Stimulated activated memory B cell treated with anti-CD40 and anti-IgM and Interleukin-4, amounts not matched to agents 10 μg/mL and 1 μg/mL and 100 μg/mL, for 72 hours (primary cell): ENCODE results near the gene CSRP3.
A peak's percentile ranks its signal among the peaks of the same experiment; 100 is the strongest.
"Not testable (repeated sequence)": the region's sequence is repeated elsewhere in the genome, so short reads cannot be mapped to it uniquely, and the experiment has no call there.

Experiments
- ATAC-seq: fragments of 150-1000 bp; cut with Tn5 transposase; 2 replicates; pipeline ENCODE4 v1.10.0; 2021
- H3K27ac Mint-ChIP-seq: one replicate; pipeline ENCODE4 v1.8.0; 2022; ENCODE audit warnings: mild to moderate bottlenecking, mixed read lengths
- H3K27me3 Mint-ChIP-seq: one replicate; pipeline ENCODE4 v1.8.0; 2022; ENCODE audit warnings: mixed read lengths
- H3K36me3 Mint-ChIP-seq: one replicate; pipeline ENCODE4 v1.8.0; 2022; ENCODE audit warnings: mixed read lengths
- H3K4me1 Mint-ChIP-seq: one replicate; pipeline ENCODE4 v1.8.0; 2022; ENCODE audit warnings: mixed read lengths
- H3K4me3 Mint-ChIP-seq: one replicate; pipeline ENCODE4 v1.8.0; 2022; ENCODE audit warnings: mild to moderate bottlenecking, moderate library complexity, mixed read lengths
- H3K9me3 Mint-ChIP-seq: one replicate; pipeline ENCODE4 v1.8.0; 2022; ENCODE audit warnings: mixed read lengths

The CSRP3 gene

DNA sequence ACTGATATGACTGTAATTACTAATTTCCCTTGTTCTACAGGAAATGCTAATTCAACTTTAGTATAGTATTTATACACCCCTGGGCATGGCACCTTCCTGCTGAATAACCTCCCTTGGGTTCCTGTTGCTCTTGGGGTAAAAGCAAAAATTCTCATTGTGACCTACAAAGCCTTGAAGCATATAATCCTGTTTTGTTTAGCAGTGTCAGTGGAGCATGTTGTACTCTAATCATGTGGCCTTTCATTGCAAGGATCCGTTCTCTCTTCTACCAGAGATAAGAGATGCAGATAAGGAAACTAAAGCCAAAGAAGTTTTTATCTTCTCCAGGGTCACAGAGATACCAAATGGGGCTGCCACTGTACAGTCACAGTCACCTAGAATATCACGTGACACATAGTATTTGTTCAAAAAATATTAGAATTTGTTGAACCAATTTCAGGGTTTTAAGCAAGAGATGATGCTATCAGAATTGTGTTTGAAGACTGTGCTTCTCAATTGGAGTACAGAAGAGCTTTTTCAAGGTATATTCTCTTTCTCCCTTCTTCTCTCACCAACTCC lies 25.1 kb downstream of the CSRP3 start:
- Mint-ChIP-seq H3K27ac (peak overlapping the region; percentile 25), H3K9me3 (peaks cover 5% of the 10 kb centered on the region), H3K4me1 (peaks cover 28% of the 10 kb centered on the region), H3K27me3 (no peaks in the 10 kb centered on the region), H3K4me3 (no peak overlapping the region), H3K36me3 (peaks cover 50% of the 10 kb centered on the region)
- ATAC-seq = no peak

DNA sequence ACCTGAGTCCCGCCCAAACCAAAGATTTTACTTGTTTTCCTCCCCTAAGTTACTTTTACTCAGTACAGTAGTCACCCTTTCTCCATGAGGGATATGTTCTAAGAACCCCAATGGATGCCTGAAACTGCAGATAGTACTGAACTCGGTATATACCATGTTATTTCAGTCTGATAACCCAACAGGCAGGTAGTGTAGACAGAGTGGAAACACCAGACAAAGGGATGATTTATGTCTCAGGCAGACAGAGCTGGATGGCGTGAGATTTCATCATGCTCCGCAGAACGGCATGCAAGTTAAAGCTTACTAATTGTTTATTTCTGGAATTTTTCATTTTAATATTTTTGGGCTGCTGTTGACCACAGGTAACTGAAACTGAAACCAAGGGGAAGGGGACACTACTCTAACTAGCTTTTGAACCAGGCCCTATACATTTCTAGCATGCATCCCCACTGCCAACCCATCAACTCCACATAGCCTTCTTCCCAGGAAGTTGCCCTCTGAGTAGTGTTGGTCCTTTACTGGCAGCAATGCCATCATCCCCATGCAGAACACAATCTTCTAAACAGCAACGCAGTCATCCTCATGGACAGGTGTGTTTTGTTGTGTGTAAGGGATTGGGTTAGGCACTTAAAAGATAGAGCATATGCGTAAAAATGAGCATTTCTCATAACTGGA lies 27.7 kb downstream of the CSRP3 start:
- peaks cover 28% of the 10 kb centered on the region for H3K4me1 Mint-ChIP-seq
- H3K27ac Mint-ChIP-seq = peak overlapping the region; percentile 71
- ATAC-seq = no peak
- H3K36me3 Mint-ChIP-seq = peaks cover 66% of the 10 kb centered on the region
- peaks cover 5% of the 10 kb centered on the region for H3K9me3 Mint-ChIP-seq
- H3K27me3 Mint-ChIP-seq = no peaks in the 10 kb centered on the region
- H3K4me3 Mint-ChIP-seq = no peak overlapping the region

DNA sequence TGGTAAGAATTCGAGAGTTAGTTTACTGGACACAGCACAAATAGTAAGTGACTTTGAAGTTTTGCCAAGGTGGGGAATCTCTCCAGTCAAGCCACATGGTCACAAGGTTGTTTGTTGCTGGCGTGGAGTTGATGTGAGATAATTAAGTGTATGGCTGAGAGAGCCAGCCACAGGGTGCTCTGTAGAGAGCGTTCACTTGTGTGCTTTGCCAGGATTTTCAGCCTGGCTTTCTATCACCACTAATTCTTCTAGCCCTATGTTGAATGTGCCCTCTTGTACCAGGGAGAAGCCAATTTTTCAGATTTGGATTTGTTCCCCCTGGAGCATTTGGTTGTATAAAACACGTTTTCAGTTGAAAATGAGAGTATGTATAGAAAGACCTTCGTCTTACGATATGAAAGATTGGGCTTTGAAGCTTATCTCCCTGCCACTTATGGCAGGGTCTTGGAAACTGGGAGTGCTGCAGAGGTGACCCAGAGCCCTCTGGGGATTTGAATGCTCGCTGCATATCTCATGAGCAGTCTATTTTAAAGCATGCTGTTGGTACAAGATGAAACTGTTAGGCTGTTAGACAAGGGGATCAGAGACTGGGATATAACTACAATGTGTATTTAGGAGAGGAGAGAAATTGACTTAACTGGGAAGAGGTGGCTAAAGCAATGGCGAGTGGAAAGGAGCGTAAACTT lies 28.6 kb downstream of the CSRP3 start:
- Mint-ChIP-seq H3K9me3 (peaks cover 2% of the 10 kb centered on the region), H3K27ac (no peak overlapping the region), H3K4me1 (peaks cover 28% of the 10 kb centered on the region), H3K4me3 (no peak overlapping the region), H3K36me3 (peaks cover 69% of the 10 kb centered on the region), H3K27me3 (no peaks in the 10 kb centered on the region)
- ATAC-seq = no peak

DNA sequence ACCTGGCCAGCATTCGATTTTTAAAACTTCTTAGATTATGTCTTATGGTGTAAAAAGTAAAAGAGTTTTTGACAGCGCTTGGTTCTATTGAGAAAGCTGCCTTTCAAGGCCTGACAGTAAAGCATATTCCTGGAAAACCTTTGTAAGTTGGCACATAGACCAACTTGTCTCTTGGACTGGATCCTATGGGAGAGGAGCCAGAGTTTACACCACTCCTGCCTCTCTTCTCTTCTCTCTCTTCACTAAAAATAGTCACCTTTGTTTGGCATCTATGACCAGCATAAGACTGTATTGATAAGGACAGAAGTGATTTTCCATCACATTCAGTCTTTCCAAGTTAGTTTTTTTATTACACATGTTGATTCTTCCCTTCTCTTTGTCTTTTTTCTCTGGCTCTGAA lies 33.7 kb downstream of the CSRP3 start:
- no peak overlapping the region for H3K4me3 Mint-ChIP-seq
- no peak for ATAC-seq
- peaks cover under 1% of the 10 kb centered on the region for H3K4me1 Mint-ChIP-seq
- no peaks in the 10 kb centered on the region for H3K27me3 Mint-ChIP-seq
- peaks cover 83% of the 10 kb centered on the region for H3K36me3 Mint-ChIP-seq
- H3K27ac Mint-ChIP-seq = no peak overlapping the region
- no peaks in the 10 kb centered on the region for H3K9me3 Mint-ChIP-seq

DNA sequence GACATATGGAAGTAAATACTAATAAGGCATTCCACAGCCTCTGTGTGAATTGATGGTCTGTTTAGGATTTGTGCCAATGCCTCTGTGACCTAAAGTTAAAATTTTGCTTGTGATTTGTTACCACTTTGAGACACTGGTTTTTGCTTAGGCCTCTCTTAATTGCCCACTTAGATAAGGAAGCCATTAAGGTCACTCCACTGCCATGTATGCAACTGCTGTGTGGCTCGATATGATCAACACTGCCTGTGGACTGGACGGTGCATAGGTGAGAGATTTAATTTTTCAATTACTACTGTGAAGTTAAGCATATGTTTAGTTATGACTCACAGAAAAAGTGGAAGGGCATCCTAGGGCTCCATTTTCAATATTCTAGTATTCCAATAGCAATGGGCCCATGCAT lies 36.9 kb downstream of the CSRP3 start:
- Mint-ChIP-seq H3K4me1 (no peaks in the 10 kb centered on the region), H3K9me3 (no peaks in the 10 kb centered on the region), H3K27me3 (no peaks in the 10 kb centered on the region), H3K27ac (no peak overlapping the region), H3K36me3 (peaks cover 85% of the 10 kb centered on the region), H3K4me3 (no peak overlapping the region)
- no peak for ATAC-seq

DNA sequence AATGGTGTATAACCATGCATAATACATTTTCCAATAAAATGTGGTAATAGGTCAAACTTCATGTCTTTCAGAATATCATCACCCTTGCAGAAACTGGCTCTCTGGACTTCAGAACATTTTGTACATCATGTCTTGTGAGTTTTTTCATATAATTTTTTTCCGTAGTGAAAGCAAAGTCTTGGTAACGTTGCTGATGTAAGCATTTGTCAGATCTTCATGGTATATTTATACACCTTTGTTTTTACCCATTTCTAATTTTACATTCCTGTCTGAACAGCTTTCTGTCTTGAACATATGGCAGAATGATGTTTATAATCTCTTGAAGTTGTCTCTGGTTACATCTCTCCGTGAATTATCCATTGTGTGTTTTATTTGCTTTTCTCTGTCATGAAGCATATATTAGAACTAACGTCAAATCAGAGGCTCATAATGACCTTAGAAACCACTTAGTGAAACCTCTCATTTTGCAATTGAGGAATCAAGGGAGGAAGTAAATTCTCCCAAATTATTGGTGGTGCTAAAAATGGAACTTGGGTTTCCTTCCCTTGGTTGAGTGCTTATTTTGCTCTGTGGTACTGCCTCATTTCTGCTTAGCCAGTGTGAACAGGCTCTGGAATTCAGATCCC lies 37.4 kb downstream of the CSRP3 start:
- Mint-ChIP-seq H3K27ac (no peak overlapping the region), H3K9me3 (no peaks in the 10 kb centered on the region), H3K36me3 (peaks cover 85% of the 10 kb centered on the region), H3K4me3 (no peak overlapping the region), H3K4me1 (no peaks in the 10 kb centered on the region), H3K27me3 (no peaks in the 10 kb centered on the region)
- ATAC-seq = no peak

DNA sequence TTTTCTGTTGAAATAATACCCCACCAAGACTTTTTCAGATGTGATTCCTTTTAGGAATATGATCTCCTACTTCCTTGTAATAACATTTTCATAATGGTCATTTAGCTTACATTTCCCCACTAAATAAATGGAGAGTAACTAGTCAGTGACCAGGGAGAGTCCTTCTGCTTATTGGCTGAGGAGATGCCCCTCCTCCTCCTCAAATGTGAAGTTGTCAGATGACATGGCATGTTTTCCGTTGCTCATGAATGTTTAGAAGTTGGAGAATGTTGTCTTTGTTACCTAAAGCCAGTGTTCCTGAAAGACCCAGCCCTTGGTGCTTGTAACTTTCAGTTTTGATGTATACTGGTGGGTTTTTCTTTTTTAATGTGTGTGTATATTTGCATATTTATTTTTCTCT lies 38.2 kb downstream of the CSRP3 start:
- H3K4me1 Mint-ChIP-seq = no peaks in the 10 kb centered on the region
- ATAC-seq = no peak
- peaks cover 84% of the 10 kb centered on the region for H3K36me3 Mint-ChIP-seq
- no peaks in the 10 kb centered on the region for H3K9me3 Mint-ChIP-seq
- H3K27me3 Mint-ChIP-seq = no peaks in the 10 kb centered on the region
- H3K4me3 Mint-ChIP-seq = no peak overlapping the region
- H3K27ac Mint-ChIP-seq = no peak overlapping the region

DNA sequence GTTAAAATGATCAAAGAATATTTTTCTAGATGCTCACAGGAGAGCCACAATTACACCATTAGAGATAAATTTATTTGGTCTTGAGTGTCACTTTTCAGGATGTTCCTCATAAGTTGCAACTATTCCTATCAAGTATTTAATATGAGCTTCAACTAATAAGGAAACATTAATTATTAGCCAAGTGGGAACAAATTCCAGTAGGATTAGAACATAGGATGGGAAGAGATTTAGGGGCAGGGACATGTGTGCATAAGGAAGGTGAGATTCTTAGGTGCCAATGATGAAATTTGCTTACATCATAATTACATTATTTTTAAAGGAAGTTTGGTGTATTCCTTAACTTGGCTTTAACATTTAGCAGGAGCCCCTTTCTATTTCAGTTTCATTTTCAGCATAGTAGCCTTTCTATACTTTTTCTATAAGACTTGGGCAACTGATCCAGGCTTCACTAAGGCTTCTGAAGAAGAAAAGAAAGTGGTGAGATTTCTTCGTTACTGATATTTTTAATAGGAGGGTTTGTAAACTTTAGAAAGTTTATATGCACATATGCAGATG lies 38.8 kb downstream of the CSRP3 start:
- no peaks in the 10 kb centered on the region for H3K4me1 Mint-ChIP-seq
- H3K4me3 Mint-ChIP-seq = no peak overlapping the region
- no peaks in the 10 kb centered on the region for H3K9me3 Mint-ChIP-seq
- peaks cover 78% of the 10 kb centered on the region for H3K36me3 Mint-ChIP-seq
- no peak for ATAC-seq
- no peak overlapping the region for H3K27ac Mint-ChIP-seq
- no peaks in the 10 kb centered on the region for H3K27me3 Mint-ChIP-seq

DNA sequence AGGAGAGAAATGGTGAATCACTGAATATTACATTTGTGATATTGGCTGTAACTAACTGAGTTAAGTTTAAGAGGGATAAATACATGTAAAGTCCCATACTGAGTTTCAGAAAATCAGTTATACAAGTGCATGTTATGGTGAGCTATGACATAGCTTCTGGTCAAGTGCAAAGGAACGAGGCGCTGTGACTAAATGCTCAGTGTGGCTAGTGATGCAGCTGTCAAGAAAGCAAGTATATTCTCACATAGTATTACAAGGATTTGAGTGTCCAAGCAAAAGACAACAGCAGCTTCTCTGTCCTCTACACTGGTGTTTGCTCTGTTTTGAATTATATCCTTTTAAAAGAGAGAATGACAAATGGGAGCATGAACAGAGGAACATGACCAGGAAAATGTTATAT lies 40.1 kb downstream of the CSRP3 start:
- Mint-ChIP-seq H3K36me3 (peaks cover 73% of the 10 kb centered on the region), H3K4me3 (no peak overlapping the region), H3K4me1 (no peaks in the 10 kb centered on the region), H3K27me3 (no peaks in the 10 kb centered on the region), H3K27ac (no peak overlapping the region), H3K9me3 (no peaks in the 10 kb centered on the region)
- ATAC-seq = no peak

DNA sequence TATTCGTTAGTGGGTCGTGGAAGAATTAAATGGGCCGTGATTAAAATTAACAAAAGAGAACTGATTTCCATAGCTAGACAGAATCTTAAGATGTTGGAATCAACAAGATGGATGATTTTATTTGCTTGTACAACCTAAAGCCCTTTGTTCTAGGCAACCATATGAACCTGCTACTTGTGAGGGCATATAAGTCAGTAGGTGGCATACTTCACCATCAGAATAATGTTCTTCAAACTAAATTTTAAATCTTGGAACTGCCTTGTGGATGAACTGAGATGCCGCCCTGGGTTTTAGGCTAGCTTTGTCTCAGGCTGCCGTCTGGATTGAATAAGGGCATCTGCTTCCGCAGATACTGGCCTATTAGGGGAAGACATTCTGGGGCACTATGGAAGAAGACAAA lies 40.9 kb downstream of the CSRP3 start:
- no peak overlapping the region for H3K4me3 Mint-ChIP-seq
- H3K9me3 Mint-ChIP-seq = no peaks in the 10 kb centered on the region
- H3K27ac Mint-ChIP-seq = no peak overlapping the region
- no peaks in the 10 kb centered on the region for H3K4me1 Mint-ChIP-seq
- peaks cover 73% of the 10 kb centered on the region for H3K36me3 Mint-ChIP-seq
- ATAC-seq = no peak
- H3K27me3 Mint-ChIP-seq = no peaks in the 10 kb centered on the region

DNA sequence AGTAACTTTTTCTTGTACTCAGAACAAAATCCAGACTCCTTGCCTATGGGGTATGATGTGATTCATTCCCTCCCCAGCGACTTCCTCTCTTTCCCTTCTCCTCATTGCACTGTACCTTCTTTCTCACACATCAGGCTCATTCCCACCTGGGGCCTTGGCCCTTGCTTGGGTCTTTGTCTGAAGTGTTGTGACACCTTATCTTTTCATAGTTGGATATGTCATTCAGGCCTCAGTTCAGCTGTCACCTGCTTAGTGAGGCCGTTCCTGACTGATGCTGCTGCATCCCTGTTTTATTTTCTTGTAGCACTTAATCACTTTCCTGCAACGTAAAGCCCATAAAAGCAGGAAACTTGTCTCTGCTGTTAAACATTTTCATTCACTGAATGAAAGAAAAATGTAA lies 44.9 kb downstream of the CSRP3 start:
- ATAC-seq = no peak
- H3K27ac Mint-ChIP-seq = peak overlapping the region; percentile 4
- no peaks in the 10 kb centered on the region for H3K9me3 Mint-ChIP-seq
- peaks cover 56% of the 10 kb centered on the region for H3K36me3 Mint-ChIP-seq
- no peaks in the 10 kb centered on the region for H3K27me3 Mint-ChIP-seq
- H3K4me1 Mint-ChIP-seq = no peaks in the 10 kb centered on the region
- H3K4me3 Mint-ChIP-seq = no peak overlapping the region

DNA sequence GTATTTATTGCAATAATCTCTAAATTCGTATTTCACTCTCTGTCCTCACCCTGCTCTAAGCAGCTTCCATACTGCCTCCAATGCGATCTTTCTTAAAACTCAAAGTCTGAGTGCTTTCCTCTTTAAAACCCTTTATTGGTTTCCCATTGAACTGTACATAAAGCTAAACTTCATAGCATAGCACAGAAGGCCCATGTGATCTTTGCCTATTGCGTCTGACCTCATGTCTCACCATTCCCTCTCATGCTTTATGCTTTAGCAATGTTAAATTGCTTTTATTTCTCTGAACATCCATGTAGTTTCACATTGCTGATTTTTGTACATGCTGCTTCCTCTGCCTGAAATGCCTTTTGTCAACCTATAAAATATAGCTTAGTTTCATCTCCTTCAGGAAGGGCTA lies 56.5 kb downstream of the CSRP3 start:
- ATAC-seq = no peak
- Mint-ChIP-seq H3K27me3 (no peaks in the 10 kb centered on the region), H3K36me3 (peaks cover 24% of the 10 kb centered on the region)

DNA sequence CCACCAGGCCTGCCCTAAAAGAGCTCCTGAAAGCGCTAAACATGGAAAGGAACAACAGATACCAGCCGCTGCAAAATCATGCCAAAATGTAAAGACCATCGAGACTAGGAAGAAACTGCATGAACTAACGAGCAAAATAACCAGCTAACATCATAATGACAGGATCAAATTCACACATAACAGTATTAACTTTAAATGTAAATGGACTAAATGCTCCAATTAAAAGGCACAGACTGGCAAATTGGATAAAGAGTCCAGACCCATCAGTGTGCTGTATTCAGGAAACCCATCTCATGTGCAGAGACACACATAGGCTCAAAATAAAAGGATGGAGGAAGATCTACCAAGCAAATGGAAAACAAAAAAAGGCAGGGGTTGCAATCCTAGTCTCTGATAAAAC lies 64.9 kb downstream of the CSRP3 start:
- not testable (repeated sequence) for H3K4me1 Mint-ChIP-seq, H3K9me3 Mint-ChIP-seq, ATAC-seq, H3K27me3 Mint-ChIP-seq, H3K27ac Mint-ChIP-seq, H3K4me3 Mint-ChIP-seq
- H3K36me3 Mint-ChIP-seq = peaks cover 24% of the 10 kb centered on the region

More for the DNA sequence above, 56.5 kb downstream of the CSRP3 start:
- H3K4me3 Mint-ChIP-seq = no peak overlapping the region
- H3K4me1 Mint-ChIP-seq = no peaks in the 10 kb centered on the region
- H3K27ac Mint-ChIP-seq = no peak overlapping the region
- H3K9me3 Mint-ChIP-seq = no peaks in the 10 kb centered on the region

DNA sequence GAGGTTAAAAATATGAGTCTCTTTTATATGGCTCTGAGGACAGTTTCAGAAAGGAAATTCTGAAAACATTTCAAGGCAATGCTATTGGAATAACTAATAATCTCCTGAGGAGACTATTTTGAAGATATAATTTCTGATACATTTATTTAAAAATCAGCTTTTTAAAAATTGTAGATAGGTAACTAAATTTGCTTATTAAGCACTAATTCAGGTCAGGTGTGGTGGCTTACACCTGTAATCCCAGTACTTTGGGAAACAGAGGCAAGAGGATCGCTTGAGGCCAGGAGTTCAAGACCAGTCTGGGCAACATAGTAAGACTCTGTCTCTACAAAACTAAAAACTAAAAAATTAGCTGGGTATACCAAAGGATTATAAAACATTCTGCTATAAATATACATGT lies 67.8 kb downstream of the CSRP3 start:
- Mint-ChIP-seq H3K4me1 (no peaks in the 10 kb centered on the region), H3K4me3 (no peak overlapping the region), H3K27ac (no peak overlapping the region), H3K9me3 (peaks cover 10% of the 10 kb centered on the region), H3K36me3 (peaks cover 51% of the 10 kb centered on the region), H3K27me3 (no peaks in the 10 kb centered on the region)
- no peak for ATAC-seq
